ENCODE measurements around the gene EHMT1. TPM values are rescaled to one million over a fixed set of nuclear protein-coding genes. Genes with fewer than 3 reads are reported as not detected.

The EHMT1 gene
- total RNA-seq, 2 experiments from 2014 or later = 145 to 295 TPM

DNA sequence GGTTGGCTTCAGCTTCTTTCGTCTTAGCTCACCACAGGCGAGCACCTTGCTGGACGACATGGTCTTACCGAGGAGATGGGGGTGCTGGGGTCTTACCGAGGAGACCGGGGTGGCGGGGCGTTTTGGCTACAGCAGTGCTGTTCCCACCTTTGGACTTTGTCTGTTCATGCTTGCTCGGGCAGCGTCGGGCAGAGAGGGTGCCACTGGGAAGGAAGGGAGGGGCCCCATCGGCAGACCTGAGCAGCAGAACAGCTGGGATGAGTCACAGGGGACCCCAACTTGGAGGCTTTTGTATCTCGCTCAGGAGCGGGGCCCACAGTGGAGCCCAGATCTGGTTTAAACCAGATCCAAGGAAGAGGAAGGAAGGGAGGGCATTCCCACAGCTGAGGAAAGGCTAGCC, 152.8 kb downstream of the EHMT1 start:
- DNase-seq (ENCODE audit: low spot score) = no peak
- Histone ChIP-seq H3K79me2 (ENCODE audit: insufficient read depth, low read depth, low read length) (no peaks in the 10 kb centered on the region), H4K20me1 (ENCODE audit: insufficient read depth, low read length) (no peaks in the 10 kb centered on the region), H3K4me3 (ENCODE audit: low read depth, low read length, poor library complexity, severe bottlenecking) (no peak overlapping the region), H3K4me1 (ENCODE audit: insufficient read depth, low read length, poor library complexity, severe bottlenecking) (no peaks in the 10 kb centered on the region), H3K27ac (ENCODE audit: low read depth, low read length, poor library complexity, severe bottlenecking) (no peak overlapping the region), H2AFZ (ENCODE audit: low read length) (no peak overlapping the region), H3K4me2 (ENCODE audit: low read length) (no peak overlapping the region), H3K9me2 (ENCODE audit: insufficient read depth, low read length) (no peaks in the 10 kb centered on the region), H3K36me3 (ENCODE audit: insufficient read depth, low read length) (peaks cover 93% of the 10 kb centered on the region), H3K9me3 (ENCODE audit: low read length) (no peaks in the 10 kb centered on the region)
- ChIA-PET CTCF (ENCODE audit: unreplicated experiment) (no interaction called here), POLR2A (no interaction called here)
- intact Hi-C loops (cut with micrococcal nuclease; ENCODE audit: unreplicated experiment) = loop anchor here (10.0 kb wide), 1 partner anchor 97 kb away; no protein-coding TSS in a partner anchor
- TF ChIP-seq, protein P1, sequence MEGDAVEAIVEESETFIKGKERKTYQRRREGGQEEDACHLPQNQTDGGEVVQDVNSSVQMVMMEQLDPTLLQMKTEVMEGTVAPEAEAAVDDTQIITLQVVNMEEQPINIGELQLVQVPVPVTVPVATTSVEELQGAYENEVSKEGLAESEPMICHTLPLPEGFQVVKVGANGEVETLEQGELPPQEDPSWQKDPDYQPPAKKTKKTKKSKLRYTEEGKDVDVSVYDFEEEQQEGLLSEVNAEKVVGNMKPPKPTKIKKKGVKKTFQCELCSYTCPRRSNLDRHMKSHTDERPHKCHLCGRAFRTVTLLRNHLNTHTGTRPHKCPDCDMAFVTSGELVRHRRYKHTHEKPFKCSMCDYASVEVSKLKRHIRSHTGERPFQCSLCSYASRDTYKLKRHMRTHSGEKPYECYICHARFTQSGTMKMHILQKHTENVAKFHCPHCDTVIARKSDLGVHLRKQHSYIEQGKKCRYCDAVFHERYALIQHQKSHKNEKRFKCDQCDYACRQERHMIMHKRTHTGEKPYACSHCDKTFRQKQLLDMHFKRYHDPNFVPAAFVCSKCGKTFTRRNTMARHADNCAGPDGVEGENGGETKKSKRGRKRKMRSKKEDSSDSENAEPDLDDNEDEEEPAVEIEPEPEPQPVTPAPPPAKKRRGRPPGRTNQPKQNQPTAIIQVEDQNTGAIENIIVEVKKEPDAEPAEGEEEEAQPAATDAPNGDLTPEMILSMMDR (conservative IDR thresholded peaks at IDR 0.05; ENCODE audit: low read length) = no peak
- TF ChIP-seq EZH2phosphoT487 (IDR thresholded peaks at IDR 0.05; ENCODE audit: borderline replicate concordance, low read depth, low read length) = no peak
- BruUV-seq (replicated peaks) = no TSS peak

DNA sequence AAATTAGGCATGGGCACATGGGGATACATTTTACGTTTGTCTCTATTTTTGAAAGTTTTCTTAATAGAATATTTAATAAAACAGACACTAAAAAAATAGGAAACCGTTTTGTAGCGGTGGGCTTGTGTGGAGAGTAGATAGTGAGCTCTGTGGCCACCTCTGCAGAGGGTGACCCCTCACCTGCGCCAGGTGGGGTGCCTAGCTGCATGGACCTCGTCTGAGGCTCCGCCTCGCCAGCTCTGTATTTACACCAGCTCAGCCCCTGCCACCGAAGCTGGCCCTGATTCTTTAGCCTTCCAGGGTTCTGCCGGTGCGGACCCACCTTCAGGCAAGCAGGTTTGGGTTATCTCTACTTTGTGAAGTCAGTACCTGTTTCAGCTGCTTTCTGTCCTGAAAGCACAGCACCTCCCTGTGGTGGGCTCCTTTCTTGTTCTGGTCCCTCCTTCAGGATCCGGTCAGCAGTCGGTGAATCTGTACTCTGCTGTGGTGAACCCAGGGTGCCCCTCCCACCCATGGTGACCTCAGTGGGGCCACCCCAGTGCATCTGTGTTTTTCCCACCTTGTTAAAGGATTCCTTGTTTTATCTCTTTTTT, 153.6 kb downstream of the EHMT1 start:
- Histone ChIP-seq H2AFZ (ENCODE audit: low read length) (no peak overlapping the region), H3K4me1 (ENCODE audit: insufficient read depth, low read length, poor library complexity, severe bottlenecking) (no peaks in the 10 kb centered on the region), H4K20me1 (ENCODE audit: insufficient read depth, low read length) (no peaks in the 10 kb centered on the region), H3K36me3 (ENCODE audit: insufficient read depth, low read length) (peaks cover 93% of the 10 kb centered on the region), H3K79me2 (ENCODE audit: insufficient read depth, low read depth, low read length) (no peaks in the 10 kb centered on the region), H3K9me2 (ENCODE audit: insufficient read depth, low read length) (no peaks in the 10 kb centered on the region), H3K4me2 (ENCODE audit: low read length) (no peak overlapping the region), H3K4me3 (ENCODE audit: low read depth, low read length, poor library complexity, severe bottlenecking) (no peak overlapping the region), H3K9me3 (ENCODE audit: low read length) (no peaks in the 10 kb centered on the region), H3K27ac (ENCODE audit: low read depth, low read length, poor library complexity, severe bottlenecking) (no peak overlapping the region)
- DNase-seq (ENCODE audit: low spot score) = peak; percentile 41
- no peak for TF ChIP-seq EZH2phosphoT487 (IDR thresholded peaks at IDR 0.05; ENCODE audit: borderline replicate concordance, low read depth, low read length)
- TF ChIP-seq, protein P1 (conservative IDR thresholded peaks at IDR 0.05; ENCODE audit: low read length) = peak; percentile 61
- CTCF ChIA-PET (ENCODE audit: unreplicated experiment) = no interaction called here
- BruUV-seq (replicated peaks) = no TSS peak
- POLR2A ChIA-PET = no interaction called here
- intact Hi-C loops (cut with micrococcal nuclease; ENCODE audit: unreplicated experiment) = loop anchor here (10.0 kb wide), 1 partner anchor 98 kb away; no protein-coding TSS in a partner anchor

DNA sequence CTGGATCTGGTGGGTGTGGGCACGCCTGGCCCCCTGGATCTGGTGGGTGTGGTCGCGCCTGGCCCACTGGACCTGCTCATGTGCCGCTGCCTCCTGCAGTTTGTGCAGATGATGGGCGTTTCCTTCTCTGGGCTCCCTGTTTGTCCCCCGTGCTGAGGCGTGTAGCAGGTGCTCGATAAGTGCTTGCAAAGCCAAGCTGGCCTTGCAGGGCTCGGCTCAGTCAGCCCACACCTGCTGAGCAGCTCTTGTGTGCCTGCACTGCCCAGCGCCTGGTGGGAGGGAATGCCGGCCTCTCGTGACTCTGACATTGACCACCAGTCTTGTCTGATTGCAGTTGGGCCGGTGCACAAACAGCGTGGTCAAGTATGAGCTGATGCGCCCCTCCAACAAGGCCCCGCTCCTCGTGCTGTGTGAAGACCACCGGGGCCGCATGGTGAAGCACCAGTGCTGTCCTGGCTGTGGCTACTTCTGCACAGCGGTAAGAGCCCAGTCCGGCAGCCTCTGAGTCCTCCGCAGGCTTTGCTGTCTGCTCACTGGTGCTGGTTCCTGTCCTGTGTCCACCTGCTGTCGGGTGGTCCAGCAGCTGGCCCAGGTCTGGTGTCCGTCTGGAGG, 156.1 kb downstream of the EHMT1 start:
- Histone ChIP-seq H3K27ac (ENCODE audit: low read depth, low read length, poor library complexity, severe bottlenecking) (no peak overlapping the region), H3K36me3 (ENCODE audit: insufficient read depth, low read length) (peaks cover 96% of the 10 kb centered on the region), H3K9me2 (ENCODE audit: insufficient read depth, low read length) (no peaks in the 10 kb centered on the region), H3K9me3 (ENCODE audit: low read length) (no peaks in the 10 kb centered on the region), H3K79me2 (ENCODE audit: insufficient read depth, low read depth, low read length) (no peaks in the 10 kb centered on the region), H3K4me2 (ENCODE audit: low read length) (no peak overlapping the region), H3K4me3 (ENCODE audit: low read depth, low read length, poor library complexity, severe bottlenecking) (no peak overlapping the region), H3K4me1 (ENCODE audit: insufficient read depth, low read length, poor library complexity, severe bottlenecking) (no peaks in the 10 kb centered on the region), H4K20me1 (ENCODE audit: insufficient read depth, low read length) (no peaks in the 10 kb centered on the region), H2AFZ (ENCODE audit: low read length) (no peak overlapping the region)
- POLR2A ChIA-PET = no interaction called here
- no TSS peak for BruUV-seq (replicated peaks)
- TF ChIP-seq EZH2phosphoT487 (IDR thresholded peaks at IDR 0.05; ENCODE audit: borderline replicate concordance, low read depth, low read length) = no peak
- intact Hi-C loops (cut with micrococcal nuclease; ENCODE audit: unreplicated experiment) = loop anchor here (10.0 kb wide), 1 partner anchor 100 kb away; no protein-coding TSS in a partner anchor
- no peak for DNase-seq (ENCODE audit: low spot score)
- CTCF ChIA-PET (ENCODE audit: unreplicated experiment) = no interaction called here
